HG02588 (cell line): ENCODE data around the gene METAP1.
"Not testable (repeated sequence)": the region's sequence is repeated elsewhere in the genome, so short reads cannot be mapped to it uniquely, and the experiment has no call there.

Experiments used
- ATAC-seq: cut with Tn5 transposase; IDR thresholded peaks from one replicate; pipeline ENCODE4 v1.9.1; 2021; ENCODE audit warnings: mild to moderate bottlenecking, moderate library complexity; ENCODE audit not compliant: unreplicated experiment

METAP1 gene

GRCh38 chr4:99090481-99091215, 95.1 kb downstream of the METAP1 start:
- ATAC-seq = no peak

GRCh38 chr4:99091216-99091575, 95.7 kb downstream of the METAP1 start:
- ATAC-seq = no peak

GRCh38 chr4:99091841-99092240, 96.3 kb downstream of the METAP1 start:
- ATAC-seq = not testable (repeated sequence)

GRCh38 chr4:99099311-99099710, 103.8 kb downstream of the METAP1 start:
- no peak for ATAC-seq

- ATAC-seq = not testable (repeated sequence)
Observed at GRCh38 chr4:99099814-99100213, 104.3 kb downstream of the METAP1 start.

GRCh38 chr4:99100876-99101275, 105.4 kb downstream of the METAP1 start:
- no peak for ATAC-seq

- no peak for ATAC-seq
Observed at GRCh38 chr4:99102634-99103033, 107.1 kb downstream of the METAP1 start.

- ATAC-seq = no peak
Observed at GRCh38 chr4:99103166-99103565, 107.6 kb downstream of the METAP1 start.

- ATAC-seq = no peak
Observed at GRCh38 chr4:99104153-99104552, 108.6 kb downstream of the METAP1 start.

- not testable (repeated sequence) for ATAC-seq
Observed at GRCh38 chr4:99109286-99109685, 113.8 kb downstream of the METAP1 start.
